ENCODE measurements around the gene SIRPG. TPM values are rescaled to one million over a fixed set of nuclear protein-coding genes. Genes with fewer than 3 reads are reported as not detected.

SIRPG gene
- total and polyA plus RNA-seq, 10 donors = 5.1 to 13.6 (median 9.0) TPM

GRCh38 chr20:1588533-1589460, 68.8 kb downstream of the SIRPG start:
- peaks cover 0 to 18% (median 0%) of the 10 kb centered on the region in 6 donors for H3K4me1 ChIP-seq
- H3K36me3 ChIP-seq = no peaks in the 10 kb centered on the region
- H3K9me3 ChIP-seq = no peaks in the 10 kb centered on the region
- peak overlapping the region in 2 of 8 donors; percentile 12 to 38 for H3K4me3 ChIP-seq
- 37 to 42% methylated on average over 9 of the region's 9 CpGs; no CpG with 5 or more reads in 3 of the 5 donors for WGBS, 5 donors
- DNase-seq = no peak
- intact Hi-C loops (cut with DNase I; ENCODE audit: low total_unique reads) = no loop called here
- H3K27me3 ChIP-seq (replicated peaks in 1 of 7) = no peaks in the 10 kb centered on the region
- H3K27ac ChIP-seq = peak overlapping the region in 2 of 8 donors; percentile 88 to 89
- TF ChIP-seq POLR2AphosphoS5 (IDR thresholded peaks at IDR 0.05) = peak in 1 of 3 donors; percentile 76
- TF ChIP-seq CTCF (IDR thresholded peaks at IDR 0.05 in 8 of 11, conservative IDR thresholded peaks at IDR 0.05 in 3 of 11) = no peak
- TF ChIP-seq POLR2A (IDR thresholded peaks at IDR 0.05) = no peak

- Histone ChIP-seq H3K27ac (peak overlapping the region in 2 of 8 donors; percentile 88 to 89), H3K4me1 (peaks cover 0 to 18% (median 0%) of the 10 kb centered on the region in 6 donors), H3K9me3 (no peaks in the 10 kb centered on the region), H3K36me3 (no peaks in the 10 kb centered on the region), H3K27me3 (replicated peaks in 1 of 7) (no peaks in the 10 kb centered on the region), H3K4me3 (peak overlapping the region in 2 of 8 donors; percentile 12 to 38)
- intact Hi-C loops (cut with DNase I; ENCODE audit: low total_unique reads) = no loop called here
- 45 to 59% methylated on average over 3 of the region's 3 CpGs; no CpG with 5 or more reads in 3 of the 5 donors for WGBS, 5 donors
- no peak for DNase-seq
- TF ChIP-seq POLR2A (IDR thresholded peaks at IDR 0.05) (no peak), POLR2AphosphoS5 (IDR thresholded peaks at IDR 0.05) (no peak), CTCF (IDR thresholded peaks at IDR 0.05 in 8 of 11, conservative IDR thresholded peaks at IDR 0.05 in 3 of 11) (no peak)
These were observed 69.6 kb downstream of the SIRPG start for GRCh38 chr20:1587781-1588532.

GRCh38 chr20:1579488-1579887, 78.1 kb downstream of the SIRPG start:
- no peak for DNase-seq
- Histone ChIP-seq H3K27ac (no peak overlapping the region), H3K4me3 (no peak overlapping the region), H3K4me1 (peaks cover 0 to 17% (median 0%) of the 10 kb centered on the region in 6 donors), H3K27me3 (replicated peaks in 1 of 7) (no peaks in the 10 kb centered on the region), H3K36me3 (peaks cover 0 to 32% (median 0%) of the 10 kb centered on the region in 6 donors), H3K9me3 (no peaks in the 10 kb centered on the region)
- intact Hi-C loops (cut with DNase I; ENCODE audit: low total_unique reads) = no loop called here
- TF ChIP-seq POLR2A (IDR thresholded peaks at IDR 0.05) (no peak), POLR2AphosphoS5 (IDR thresholded peaks at IDR 0.05) (no peak), CTCF (IDR thresholded peaks at IDR 0.05 in 8 of 11, conservative IDR thresholded peaks at IDR 0.05 in 3 of 11) (no peak)
- WGBS, 5 donors = 90 to 96% (median 95%) methylated on average over 6 of the region's 6 CpGs

Small RNAs within 50 kb of the gene (small RNA-seq; reads per million reads assigned to genes)
- gene AL109809.3 (0 reads per million in 4 donors), gene RN7SL561P (0 reads per million in 4 donors)

Other genes starting within 250 kb of the SIRPG start
- gene NSFL1C, start 190.9 kb downstream of the SIRPG start, total RNA-seq = 10 to 100 TPM; 64.9 to 88.5 (median 71.8) TPM
- gene NSFL1C, start 190.9 kb downstream of the SIRPG start, polyA plus RNA-seq = 10 to 100 TPM; 37.1 to 51.2 (median 41.7) TPM
- gene SIRPB2, start 166.4 kb downstream of the SIRPG start, total RNA-seq = 10 to 100 TPM; 27.3 to 92.2 (median 42.1) TPM
- gene SIRPB2, start 166.4 kb downstream of the SIRPG start, polyA plus RNA-seq = 1 to 10 TPM; 2.1 to 4.7 (median 2.2) TPM
- gene SIRPD, start 100.1 kb downstream of the SIRPG start, total RNA-seq = 1 to 10 TPM in 6 of 7 donors, under 1 TPM in 1; 0.72 to 8.2 (median 2.6) TPM
- 1 to 10 TPM in 1 of 3 donors, under 1 TPM in 2; 0.24 to 1.0 (median 0.93) TPM for gene SIRPD, start 100.1 kb downstream of the SIRPG start, polyA plus RNA-seq
- gene SIRPB1, start 37.8 kb downstream of the SIRPG start, total RNA-seq = 10 to 100 TPM; 15.0 to 89.5 (median 50.9) TPM
- gene SIRPB1, start 37.8 kb downstream of the SIRPG start, polyA plus RNA-seq = 10 to 100 TPM in 1 of 3 donors, 1 to 10 TPM in 2; 1.4 to 18.8 (median 5.5) TPM
- 100 to 1,000 TPM in 1 of 7 donors, 10 to 100 TPM in 6; 28.9 to 104 (median 48.0) TPM for gene SIRPA, start 237.6 kb upstream of the SIRPG start, total RNA-seq
- gene SIRPA, start 237.6 kb upstream of the SIRPG start, polyA plus RNA-seq = 10 to 100 TPM in 2 of 3 donors, 1 to 10 TPM in 1; 9.8 to 15.9 (median 10.7) TPM